C4-2B (cell line): Measurements from ENCODE around the gene FA2H.

Source experiments
- H3K27ac ChIP-seq: fragments of 450-650 bp; 2 replicates; pipeline ENCODE4 v1.5.1; 2017
- ZFX ChIP-seq: fragments of 450-650 bp; IDR thresholded peaks from 2 replicates; pipeline ENCODE4 v1.6.1; 2017
- TF ChIP-seq, protein P1 (sequence below): fragments of 450-650 bp; conservative IDR thresholded peaks from 2 replicates; pipeline ENCODE4 v1.5.1; 2017; ENCODE audit warnings: mild to moderate bottlenecking

Gene FA2H

DNA sequence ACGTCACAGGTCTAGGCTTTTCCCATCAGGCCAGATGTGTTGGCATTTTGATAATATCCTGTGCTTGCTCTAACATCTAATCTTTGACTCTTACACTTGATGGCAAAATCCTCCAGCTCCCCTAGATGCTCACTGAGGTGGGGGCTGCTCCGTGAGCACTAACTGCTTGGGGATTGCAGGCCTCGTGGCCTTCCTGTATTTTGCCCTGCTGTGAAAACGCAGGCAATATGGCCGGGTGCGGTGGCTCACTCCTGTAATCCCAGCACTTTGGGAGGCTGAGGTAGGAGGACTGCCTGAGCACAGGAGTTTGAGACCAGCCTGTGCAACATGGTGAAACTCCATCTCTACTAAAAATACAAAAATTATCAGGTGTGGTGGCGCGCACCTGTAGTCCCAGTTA, 64.2 kb downstream of the FA2H start:
- TF ChIP-seq, protein P1, sequence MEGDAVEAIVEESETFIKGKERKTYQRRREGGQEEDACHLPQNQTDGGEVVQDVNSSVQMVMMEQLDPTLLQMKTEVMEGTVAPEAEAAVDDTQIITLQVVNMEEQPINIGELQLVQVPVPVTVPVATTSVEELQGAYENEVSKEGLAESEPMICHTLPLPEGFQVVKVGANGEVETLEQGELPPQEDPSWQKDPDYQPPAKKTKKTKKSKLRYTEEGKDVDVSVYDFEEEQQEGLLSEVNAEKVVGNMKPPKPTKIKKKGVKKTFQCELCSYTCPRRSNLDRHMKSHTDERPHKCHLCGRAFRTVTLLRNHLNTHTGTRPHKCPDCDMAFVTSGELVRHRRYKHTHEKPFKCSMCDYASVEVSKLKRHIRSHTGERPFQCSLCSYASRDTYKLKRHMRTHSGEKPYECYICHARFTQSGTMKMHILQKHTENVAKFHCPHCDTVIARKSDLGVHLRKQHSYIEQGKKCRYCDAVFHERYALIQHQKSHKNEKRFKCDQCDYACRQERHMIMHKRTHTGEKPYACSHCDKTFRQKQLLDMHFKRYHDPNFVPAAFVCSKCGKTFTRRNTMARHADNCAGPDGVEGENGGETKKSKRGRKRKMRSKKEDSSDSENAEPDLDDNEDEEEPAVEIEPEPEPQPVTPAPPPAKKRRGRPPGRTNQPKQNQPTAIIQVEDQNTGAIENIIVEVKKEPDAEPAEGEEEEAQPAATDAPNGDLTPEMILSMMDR = no peak
- TF ChIP-seq ZFX = no peak
- no peak overlapping the region for H3K27ac ChIP-seq

DNA sequence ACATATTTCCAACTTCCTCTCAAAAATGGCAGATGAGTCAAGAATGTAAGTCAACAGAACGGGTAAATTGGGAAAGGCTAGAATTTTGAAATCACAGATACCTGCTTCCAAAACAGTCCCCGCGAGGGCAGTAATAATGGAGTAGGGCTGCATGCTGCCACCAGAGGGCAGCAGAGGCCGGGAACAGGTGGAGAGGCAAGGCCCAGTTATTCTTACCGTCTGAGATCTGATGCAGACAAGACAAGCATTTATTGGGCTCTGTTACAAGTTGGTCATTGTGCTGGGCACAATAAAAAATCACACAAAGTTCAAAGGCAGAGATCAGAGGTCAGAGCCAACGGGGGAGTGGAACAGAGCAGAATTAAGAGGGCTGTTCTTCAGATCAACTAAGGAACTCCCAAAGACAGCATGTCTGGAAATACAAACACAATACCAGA, 65.2 kb downstream of the FA2H start:
- TF ChIP-seq ZFX = no peak
- TF ChIP-seq, protein P1 = peak; percentile 98
- no peak overlapping the region for H3K27ac ChIP-seq

DNA sequence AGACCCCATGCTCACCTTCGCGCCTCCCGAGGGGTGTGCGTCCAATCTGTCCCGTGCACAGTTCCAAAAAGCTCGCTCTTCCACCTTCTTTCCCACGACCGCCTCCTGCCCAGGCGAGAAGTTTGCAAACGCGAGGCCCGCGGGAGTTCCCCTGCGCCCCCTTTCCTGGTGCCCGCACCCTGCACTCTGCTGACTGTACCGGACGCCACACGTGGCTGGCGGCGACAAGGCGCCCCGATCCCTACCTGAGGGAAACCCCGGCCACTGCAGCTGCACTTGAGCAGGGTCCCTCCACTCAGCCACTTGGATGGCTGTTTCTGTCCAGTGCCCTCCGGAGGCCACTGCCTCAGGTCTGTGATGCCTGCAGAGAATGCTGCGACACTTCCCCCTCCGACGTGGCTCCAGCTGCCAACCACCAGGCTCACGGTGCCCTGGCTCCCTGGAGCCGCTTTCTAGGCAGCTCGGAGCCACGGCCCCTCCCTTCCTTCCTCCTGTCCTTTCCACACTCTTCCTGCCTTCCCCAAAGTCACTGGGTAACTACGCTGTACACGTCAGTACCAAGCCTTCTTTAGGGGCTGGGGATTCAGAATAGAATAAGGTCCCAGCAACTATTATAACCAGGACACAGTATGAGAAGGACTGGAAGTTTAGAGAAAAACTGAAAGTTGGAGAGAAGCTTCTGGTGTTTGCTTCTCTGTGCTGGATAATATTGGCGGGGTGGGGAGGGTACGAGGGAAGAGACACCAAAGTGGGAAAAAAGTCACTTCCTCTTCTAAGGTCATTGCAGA, 74.0 kb downstream of the FA2H start, which contains the start of gene MLKL:
MLKL (minus strand) TSS at position 425 of the 788 bp plus-strand sequence. CDS start 5,105 bp downstream, outside the sequence.
- H3K27ac ChIP-seq = peak within 1 kb of the TSS; percentile 76
- TF ChIP-seq, protein P1 = no peak; the same call in none of the 2 replicates
- TF ChIP-seq ZFX = no peak

DNA sequence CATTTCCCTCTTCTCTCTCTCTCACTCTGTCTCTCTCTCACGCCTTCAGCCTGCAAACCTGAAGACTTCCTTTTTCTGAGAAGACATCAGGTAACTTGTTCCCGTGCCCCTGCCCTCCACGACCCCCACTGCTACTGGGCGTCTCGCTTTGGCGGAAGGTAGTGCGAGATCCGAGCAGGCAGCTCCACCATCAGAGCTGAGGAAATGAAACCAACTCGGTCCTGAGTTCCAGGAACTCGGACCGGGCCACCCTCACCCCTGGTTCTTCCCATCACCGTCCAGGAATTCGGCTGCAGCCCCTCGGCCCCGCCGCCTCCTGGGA, 74.5 kb downstream of the FA2H start:
- peak overlapping the region; percentile 76 for H3K27ac ChIP-seq
- TF ChIP-seq, protein P1 = no peak
- TF ChIP-seq ZFX = no peak

DNA sequence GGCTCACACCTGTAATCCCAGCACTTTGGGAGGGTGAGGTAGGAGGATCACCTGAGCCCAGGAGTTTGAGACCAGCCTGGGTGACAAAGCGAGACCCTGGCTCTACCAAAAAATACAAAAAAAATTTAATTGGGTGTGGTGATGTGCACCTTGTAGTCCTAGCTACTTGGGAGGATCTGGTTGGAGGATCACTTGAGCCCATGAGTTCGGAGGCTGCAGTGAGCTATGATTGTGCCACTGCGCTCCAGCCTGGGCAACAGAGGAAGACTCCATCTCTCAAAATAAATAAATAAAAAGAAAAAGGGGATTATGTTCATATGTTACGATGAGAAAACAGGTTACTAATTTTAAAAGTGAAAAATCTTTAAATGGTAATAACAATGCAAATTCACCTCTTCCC, 75.0 kb downstream of the FA2H start:
- peak overlapping the region; percentile 76; the same call in 1 of the 2 replicates for H3K27ac ChIP-seq
- TF ChIP-seq ZFX = no peak
- TF ChIP-seq, protein P1 = no peak

DNA sequence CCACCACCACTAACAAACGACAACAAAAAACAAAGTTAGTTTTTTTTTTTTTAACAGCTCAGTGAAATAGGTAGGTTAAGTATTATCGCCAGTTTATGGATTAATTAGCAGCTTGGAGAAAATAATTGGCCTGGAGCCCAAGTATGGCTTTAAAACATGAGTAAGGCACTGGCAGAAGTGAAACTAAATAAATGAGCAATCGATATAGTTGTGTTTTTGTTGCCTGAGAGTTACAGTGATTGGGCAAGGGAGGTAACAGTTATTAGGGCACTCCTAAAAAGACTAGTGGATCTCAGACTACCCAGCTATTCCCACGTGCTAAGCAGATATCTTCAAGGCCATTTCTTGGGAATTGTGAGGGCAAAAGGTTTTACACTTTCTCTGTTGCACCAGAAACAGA, 76.4 kb downstream of the FA2H start:
- H3K27ac ChIP-seq = no peak overlapping the region
- TF ChIP-seq, protein P1 = no peak
